ENCODE measurements around the gene CRAMP1.
"Not testable (repeated sequence)": the region's sequence is repeated elsewhere in the genome, so short reads cannot be mapped to it uniquely, and the experiment has no call there.

DNA sequence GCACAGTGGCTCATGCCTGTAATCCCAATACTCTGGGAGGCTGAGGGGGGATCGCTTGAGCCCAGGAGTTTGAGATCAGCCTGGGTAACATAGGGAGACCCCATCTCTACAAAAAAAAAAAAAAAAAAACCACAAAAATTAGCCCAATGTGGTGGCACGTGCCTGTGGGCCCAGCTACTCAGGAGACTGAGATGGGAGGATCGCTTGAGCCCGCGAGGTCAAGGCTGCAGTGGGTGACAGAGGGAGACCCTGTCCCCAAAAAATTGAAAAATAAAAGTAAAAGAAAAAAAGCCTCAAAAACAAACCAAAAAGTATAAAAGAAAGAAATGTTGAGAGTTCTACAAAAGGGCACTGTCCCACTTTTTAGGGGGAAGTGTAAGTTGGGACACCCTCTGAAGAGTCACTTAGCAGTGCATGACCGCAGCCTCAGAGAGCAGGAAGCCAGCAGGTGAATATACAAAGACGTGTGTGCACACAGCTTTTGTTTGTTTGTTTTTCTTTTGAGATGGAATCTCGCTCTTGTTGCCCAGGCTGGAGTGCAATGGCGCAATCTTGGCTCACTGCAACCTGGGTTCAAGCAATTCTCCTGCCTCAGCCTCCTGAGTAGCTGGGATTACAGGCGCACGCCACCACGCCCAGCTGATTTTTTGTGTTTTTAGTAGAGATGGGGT, 107.5 kb downstream of the CRAMP1 start:
- not testable (repeated sequence) for TF ChIP-seq POLR2A (IDR thresholded peaks at IDR 0.05)
- TF ChIP-seq, protein P1, sequence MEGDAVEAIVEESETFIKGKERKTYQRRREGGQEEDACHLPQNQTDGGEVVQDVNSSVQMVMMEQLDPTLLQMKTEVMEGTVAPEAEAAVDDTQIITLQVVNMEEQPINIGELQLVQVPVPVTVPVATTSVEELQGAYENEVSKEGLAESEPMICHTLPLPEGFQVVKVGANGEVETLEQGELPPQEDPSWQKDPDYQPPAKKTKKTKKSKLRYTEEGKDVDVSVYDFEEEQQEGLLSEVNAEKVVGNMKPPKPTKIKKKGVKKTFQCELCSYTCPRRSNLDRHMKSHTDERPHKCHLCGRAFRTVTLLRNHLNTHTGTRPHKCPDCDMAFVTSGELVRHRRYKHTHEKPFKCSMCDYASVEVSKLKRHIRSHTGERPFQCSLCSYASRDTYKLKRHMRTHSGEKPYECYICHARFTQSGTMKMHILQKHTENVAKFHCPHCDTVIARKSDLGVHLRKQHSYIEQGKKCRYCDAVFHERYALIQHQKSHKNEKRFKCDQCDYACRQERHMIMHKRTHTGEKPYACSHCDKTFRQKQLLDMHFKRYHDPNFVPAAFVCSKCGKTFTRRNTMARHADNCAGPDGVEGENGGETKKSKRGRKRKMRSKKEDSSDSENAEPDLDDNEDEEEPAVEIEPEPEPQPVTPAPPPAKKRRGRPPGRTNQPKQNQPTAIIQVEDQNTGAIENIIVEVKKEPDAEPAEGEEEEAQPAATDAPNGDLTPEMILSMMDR (IDR thresholded peaks at IDR 0.05) = not testable (repeated sequence)
